ENCODE measurements around the gene CYP4F22. TPM values are rescaled to one million over a fixed set of nuclear protein-coding genes. Genes with fewer than 3 reads are reported as not detected.

CYP4F22 gene
- total RNA-seq, 1 donor from 2014 or later = not detected

- no peaks in the 10 kb centered on the region for H3K4me1 Mint-ChIP-seq (ENCODE audit: unreplicated experiment)
- H3K27me3 Mint-ChIP-seq (ENCODE audit: unreplicated experiment) = peaks cover 5% of the 10 kb centered on the region
- DNase-seq (ENCODE audit: low spot score) = no peak
- no peak overlapping the region for H3K27ac Mint-ChIP-seq (ENCODE audit: unreplicated experiment)
- peak overlapping the region; percentile 18 for H3K4me3 Mint-ChIP-seq (ENCODE audit: unreplicated experiment)
- no peak for TF ChIP-seq CTCF (IDR thresholded peaks at IDR 0.05; ENCODE audit: unreplicated experiment)
- peaks cover 30% of the 10 kb centered on the region for H3K9me3 Mint-ChIP-seq (ENCODE audit: unreplicated experiment)
- peaks cover 11% of the 10 kb centered on the region for H3K36me3 Mint-ChIP-seq (ENCODE audit: low read depth, unreplicated experiment)
Measured at GRCh38 chr19:15517778-15518177, 9.5 kb downstream of the CYP4F22 start.

- peaks cover 41% of the 10 kb centered on the region for H3K9me3 Mint-ChIP-seq (ENCODE audit: unreplicated experiment)
- no peak for DNase-seq (ENCODE audit: low spot score)
- TF ChIP-seq CTCF (IDR thresholded peaks at IDR 0.05; ENCODE audit: unreplicated experiment) = no peak
- no peaks in the 10 kb centered on the region for H3K4me1 Mint-ChIP-seq (ENCODE audit: unreplicated experiment)
- peaks cover 5% of the 10 kb centered on the region for H3K27me3 Mint-ChIP-seq (ENCODE audit: unreplicated experiment)
- no peak overlapping the region for H3K4me3 Mint-ChIP-seq (ENCODE audit: unreplicated experiment)
- H3K36me3 Mint-ChIP-seq (ENCODE audit: low read depth, unreplicated experiment) = peaks cover 14% of the 10 kb centered on the region
- no peak overlapping the region for H3K27ac Mint-ChIP-seq (ENCODE audit: unreplicated experiment)
Measured at GRCh38 chr19:15519433-15519976, 11.2 kb downstream of the CYP4F22 start.

- Mint-ChIP-seq H3K36me3 (ENCODE audit: low read depth, unreplicated experiment) (peaks cover 7% of the 10 kb centered on the region), H3K27me3 (ENCODE audit: unreplicated experiment) (peaks cover 3% of the 10 kb centered on the region), H3K9me3 (ENCODE audit: unreplicated experiment) (peaks cover 33% of the 10 kb centered on the region), H3K4me1 (ENCODE audit: unreplicated experiment) (no peaks in the 10 kb centered on the region), H3K27ac (ENCODE audit: unreplicated experiment) (no peak overlapping the region), H3K4me3 (ENCODE audit: unreplicated experiment) (no peak overlapping the region)
- TF ChIP-seq CTCF (IDR thresholded peaks at IDR 0.05; ENCODE audit: unreplicated experiment) = no peak
- DNase-seq (ENCODE audit: low spot score) = no peak
Measured at GRCh38 chr19:15524781-15525180, 16.5 kb downstream of the CYP4F22 start.

GRCh38 chr19:15525291-15525690 is 17.0 kb downstream of the CYP4F22 start:
- H3K27ac Mint-ChIP-seq (ENCODE audit: unreplicated experiment) = no peak overlapping the region
- H3K9me3 Mint-ChIP-seq (ENCODE audit: unreplicated experiment) = peaks cover 33% of the 10 kb centered on the region
- H3K4me3 Mint-ChIP-seq (ENCODE audit: unreplicated experiment) = no peak overlapping the region
- TF ChIP-seq CTCF (IDR thresholded peaks at IDR 0.05; ENCODE audit: unreplicated experiment) = no peak
- peaks cover 3% of the 10 kb centered on the region for H3K27me3 Mint-ChIP-seq (ENCODE audit: unreplicated experiment)
- no peak for DNase-seq (ENCODE audit: low spot score)
- H3K4me1 Mint-ChIP-seq (ENCODE audit: unreplicated experiment) = no peaks in the 10 kb centered on the region
- peaks cover 7% of the 10 kb centered on the region for H3K36me3 Mint-ChIP-seq (ENCODE audit: low read depth, unreplicated experiment)

GRCh38 chr19:15526408-15526807 is 18.1 kb downstream of the CYP4F22 start:
- peaks cover 3% of the 10 kb centered on the region for H3K27me3 Mint-ChIP-seq (ENCODE audit: unreplicated experiment)
- H3K4me3 Mint-ChIP-seq (ENCODE audit: unreplicated experiment) = no peak overlapping the region

More at GRCh38 chr19:15526408-15526807, 18.1 kb downstream of the CYP4F22 start:
- H3K27ac Mint-ChIP-seq (ENCODE audit: unreplicated experiment) = no peak overlapping the region
- H3K9me3 Mint-ChIP-seq (ENCODE audit: unreplicated experiment) = peaks cover 33% of the 10 kb centered on the region
- TF ChIP-seq CTCF (IDR thresholded peaks at IDR 0.05; ENCODE audit: unreplicated experiment) = no peak
- H3K4me1 Mint-ChIP-seq (ENCODE audit: unreplicated experiment) = no peaks in the 10 kb centered on the region
- DNase-seq (ENCODE audit: low spot score) = no peak
- peaks cover 7% of the 10 kb centered on the region for H3K36me3 Mint-ChIP-seq (ENCODE audit: low read depth, unreplicated experiment)

Data from endothelial cell (in vitro differentiated cells).